Choroid plexus epithelial cell (primary cell): ENCODE results near the gene NRXN3.

Source experiments
- DNase-seq: peaks from one replicate; pipeline ENCODE4 v3.0.0-alpha.2; 2010; ENCODE audit warnings: low read depth
- H3K4me3 ChIP-seq: 2 replicates; pipeline ENCODE4 v1.5.1; 2011; ENCODE audit warnings: low read depth, mild to moderate bottlenecking, control low read depth, low read length, moderate library complexity
- CTCF ChIP-seq: conservative IDR thresholded peaks from 2 replicates; pipeline ENCODE4 v1.5.1; 2011; ENCODE audit warnings: low read depth, mild to moderate bottlenecking, control low read depth, inconsistent platforms, low read length, moderate library complexity

Gene NRXN3

GRCh38 chr14:78688503-78688902 lies 518.3 kb downstream of the NRXN3 start:
- no peak overlapping the region for H3K4me3 ChIP-seq
- TF ChIP-seq CTCF, result no peak
- DNase-seq, result no peak

- DNase-seq, result no peak
- no peak overlapping the region for H3K4me3 ChIP-seq
- TF ChIP-seq CTCF, result no peak
Measured at GRCh38 chr14:78690836-78691235, 520.7 kb downstream of the NRXN3 start.

GRCh38 chr14:78697341-78697740 lies 527.2 kb downstream of the NRXN3 start:
- no peak overlapping the region for H3K4me3 ChIP-seq
- peak; percentile 59 for TF ChIP-seq CTCF
- peak; percentile 55 for DNase-seq

GRCh38 chr14:78698991-78699390 lies 528.8 kb downstream of the NRXN3 start:
- no peak overlapping the region for H3K4me3 ChIP-seq
- no peak for DNase-seq
- no peak for TF ChIP-seq CTCF

GRCh38 chr14:78700236-78700635 lies 530.1 kb downstream of the NRXN3 start:
- TF ChIP-seq CTCF, result no peak
- H3K4me3 ChIP-seq, result no peak overlapping the region
- peak; percentile 3 for DNase-seq

- no peak overlapping the region for H3K4me3 ChIP-seq
- peak; percentile 23 for DNase-seq
- TF ChIP-seq CTCF, result no peak
Measured at GRCh38 chr14:78701246-78701645, 531.1 kb downstream of the NRXN3 start.

- H3K4me3 ChIP-seq, result no peak overlapping the region
- no peak for TF ChIP-seq CTCF
- no peak for DNase-seq
Measured at GRCh38 chr14:78704965-78705364, 534.8 kb downstream of the NRXN3 start.
